ENCODE measurements around the gene SPIRE1.
A peak's percentile ranks its signal among the peaks of the same experiment; 100 is the strongest.

Gene SPIRE1

DNA sequence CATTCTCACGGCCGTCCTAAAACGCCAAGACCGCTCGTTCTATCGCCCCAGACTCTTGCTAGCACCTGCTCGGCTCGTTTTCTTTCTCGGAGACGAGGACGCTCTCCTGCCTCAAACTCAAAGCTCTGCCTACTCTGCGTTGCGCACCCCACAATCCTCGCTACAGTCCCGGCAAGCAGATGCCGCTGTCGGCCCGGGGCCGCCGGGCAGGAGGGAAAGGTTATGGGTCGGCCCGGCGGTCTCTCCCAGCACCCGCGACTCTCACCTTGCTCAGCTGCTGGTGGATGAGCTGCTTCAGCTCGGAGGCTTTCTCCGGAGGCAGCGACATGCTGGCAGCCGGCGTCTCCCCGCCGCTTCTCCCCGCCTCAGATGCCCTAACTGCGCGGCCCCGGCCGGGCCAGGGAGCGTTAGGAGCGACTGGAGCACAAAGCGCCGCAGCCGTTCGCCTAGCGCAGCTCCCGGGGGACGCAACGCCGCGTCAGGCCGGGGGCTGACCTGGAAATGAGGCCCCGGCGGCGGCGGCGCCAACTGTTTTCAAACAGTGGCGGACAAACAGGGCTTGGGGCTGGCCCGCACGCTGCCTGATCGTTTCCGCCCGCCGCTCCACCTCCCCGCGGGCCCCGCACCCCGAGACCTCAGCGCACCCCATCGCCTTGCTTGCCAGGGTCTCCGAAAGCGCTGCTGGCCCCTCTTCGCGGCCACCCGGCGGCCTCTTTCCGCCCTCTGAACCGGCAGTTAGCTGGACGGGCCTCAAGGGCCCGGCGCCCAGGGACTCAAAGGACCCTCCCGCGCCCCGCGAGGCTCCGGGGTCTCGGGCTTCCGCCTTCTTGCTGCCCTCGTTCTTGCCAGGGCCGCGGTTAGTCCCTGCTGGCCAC lies 44.6 kb upstream of the SPIRE1 start, which contains the start of the genes CEP76 and PSMG2:
Gene CEP76, minus strand, starts transcription at position 503 of the 875 bp plus-strand sequence. Its CDS starts 175 bp downstream, at position 328.
Gene PSMG2, plus strand, starts transcription at position 822 of the 875 bp plus-strand sequence. CDS start 66 bp downstream, outside the sequence.
- peak; percentile 94 for ATAC-seq
- no peak for TF ChIP-seq ZC3H10 (CRISPR knock-in tag; IDR thresholded peaks at IDR 0.05)
- TF ChIP-seq, protein P1, sequence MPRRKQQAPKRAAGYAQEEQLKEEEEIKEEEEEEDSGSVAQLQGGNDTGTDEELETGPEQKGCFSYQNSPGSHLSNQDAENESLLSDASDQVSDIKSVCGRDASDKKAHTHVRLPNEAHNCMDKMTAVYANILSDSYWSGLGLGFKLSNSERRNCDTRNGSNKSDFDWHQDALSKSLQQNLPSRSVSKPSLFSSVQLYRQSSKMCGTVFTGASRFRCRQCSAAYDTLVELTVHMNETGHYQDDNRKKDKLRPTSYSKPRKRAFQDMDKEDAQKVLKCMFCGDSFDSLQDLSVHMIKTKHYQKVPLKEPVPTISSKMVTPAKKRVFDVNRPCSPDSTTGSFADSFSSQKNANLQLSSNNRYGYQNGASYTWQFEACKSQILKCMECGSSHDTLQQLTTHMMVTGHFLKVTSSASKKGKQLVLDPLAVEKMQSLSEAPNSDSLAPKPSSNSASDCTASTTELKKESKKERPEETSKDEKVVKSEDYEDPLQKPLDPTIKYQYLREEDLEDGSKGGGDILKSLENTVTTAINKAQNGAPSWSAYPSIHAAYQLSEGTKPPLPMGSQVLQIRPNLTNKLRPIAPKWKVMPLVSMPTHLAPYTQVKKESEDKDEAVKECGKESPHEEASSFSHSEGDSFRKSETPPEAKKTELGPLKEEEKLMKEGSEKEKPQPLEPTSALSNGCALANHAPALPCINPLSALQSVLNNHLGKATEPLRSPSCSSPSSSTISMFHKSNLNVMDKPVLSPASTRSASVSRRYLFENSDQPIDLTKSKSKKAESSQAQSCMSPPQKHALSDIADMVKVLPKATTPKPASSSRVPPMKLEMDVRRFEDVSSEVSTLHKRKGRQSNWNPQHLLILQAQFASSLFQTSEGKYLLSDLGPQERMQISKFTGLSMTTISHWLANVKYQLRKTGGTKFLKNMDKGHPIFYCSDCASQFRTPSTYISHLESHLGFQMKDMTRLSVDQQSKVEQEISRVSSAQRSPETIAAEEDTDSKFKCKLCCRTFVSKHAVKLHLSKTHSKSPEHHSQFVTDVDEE (CRISPR knock-in tag; IDR thresholded peaks at IDR 0.05), result 0 out of 2 replicates have a peak, but pooled peaks have one; percentile 14
- TF ChIP-seq, protein P2, sequence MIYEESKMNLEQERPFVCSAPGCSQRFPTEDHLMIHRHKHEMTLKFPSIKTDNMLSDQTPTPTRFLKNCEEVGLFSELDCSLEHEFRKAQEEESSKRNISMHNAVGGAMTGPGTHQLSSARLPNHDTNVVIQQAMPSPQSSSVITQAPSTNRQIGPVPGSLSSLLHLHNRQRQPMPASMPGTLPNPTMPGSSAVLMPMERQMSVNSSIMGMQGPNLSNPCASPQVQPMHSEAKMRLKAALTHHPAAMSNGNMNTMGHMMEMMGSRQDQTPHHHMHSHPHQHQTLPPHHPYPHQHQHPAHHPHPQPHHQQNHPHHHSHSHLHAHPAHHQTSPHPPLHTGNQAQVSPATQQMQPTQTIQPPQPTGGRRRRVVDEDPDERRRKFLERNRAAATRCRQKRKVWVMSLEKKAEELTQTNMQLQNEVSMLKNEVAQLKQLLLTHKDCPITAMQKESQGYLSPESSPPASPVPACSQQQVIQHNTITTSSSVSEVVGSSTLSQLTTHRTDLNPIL (CRISPR knock-in tag; IDR thresholded peaks at IDR 0.05; ENCODE audit: low read depth), result no peak
- TF ChIP-seq BACH2 (CRISPR knock-in tag; IDR thresholded peaks at IDR 0.05; ENCODE audit: borderline replicate concordance), result no peak
- no peak for TF ChIP-seq ISL1 (CRISPR knock-in tag; IDR thresholded peaks at IDR 0.05)
- TF ChIP-seq TCF4 (CRISPR knock-in tag; IDR thresholded peaks at IDR 0.05; ENCODE audit: borderline replicate concordance), result no peak

DNA sequence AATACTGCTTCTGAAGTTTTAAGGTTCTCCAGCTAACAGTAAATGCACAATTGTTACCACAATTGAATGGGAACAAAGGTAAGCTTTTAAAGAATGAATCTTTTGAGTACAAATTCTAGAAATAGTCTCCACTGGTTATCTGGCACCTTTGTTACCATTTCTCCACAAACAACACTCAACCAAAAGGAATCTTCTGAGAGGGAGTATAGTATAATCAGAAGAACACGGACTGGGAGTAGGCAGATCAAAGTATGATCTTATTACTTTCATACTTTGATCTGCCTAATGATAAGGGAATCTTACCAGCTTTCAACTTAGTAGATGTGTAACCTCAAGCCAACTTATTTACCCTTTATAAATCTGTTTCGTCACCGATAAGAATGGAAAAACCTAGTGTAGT lies 43.3 kb upstream of the SPIRE1 start:
- TF ChIP-seq, protein P1 (CRISPR knock-in tag; IDR thresholded peaks at IDR 0.05), result no peak
- TF ChIP-seq RARB (CRISPR knock-in tag; IDR thresholded peaks at IDR 0.05), result no peak
- no peak for TF ChIP-seq ISL1 (CRISPR knock-in tag; IDR thresholded peaks at IDR 0.05)
- no peak for TF ChIP-seq BACH2 (CRISPR knock-in tag; IDR thresholded peaks at IDR 0.05; ENCODE audit: borderline replicate concordance)
- no peak for ATAC-seq

DNA sequence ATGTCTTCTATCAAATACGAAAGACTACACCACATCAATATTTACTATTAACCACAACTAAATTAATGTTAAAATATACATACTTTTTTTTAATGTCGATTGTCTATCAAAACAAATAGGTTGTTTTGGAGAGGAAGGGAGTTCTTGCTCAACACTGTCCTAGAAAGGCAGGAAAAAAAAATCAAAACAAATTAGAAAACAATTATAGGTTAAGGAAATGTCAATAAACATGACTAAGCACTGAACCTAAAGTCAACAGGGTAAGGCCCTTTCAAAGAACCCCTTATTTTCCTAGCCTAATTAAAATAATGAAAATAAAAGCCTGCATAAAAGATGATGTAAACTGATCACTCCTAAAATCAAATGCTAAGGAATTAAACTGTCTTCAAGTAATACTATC lies 41.8 kb upstream of the SPIRE1 start:
- no peak for TF ChIP-seq ISL1 (CRISPR knock-in tag; IDR thresholded peaks at IDR 0.05)
- TF ChIP-seq ZNF8 (CRISPR knock-in tag; IDR thresholded peaks at IDR 0.05), result no peak
- TF ChIP-seq, protein P2 (CRISPR knock-in tag; IDR thresholded peaks at IDR 0.05; ENCODE audit: low read depth), result no peak
- no peak for TF ChIP-seq CSDC2 (CRISPR knock-in tag; IDR thresholded peaks at IDR 0.05)
- TF ChIP-seq, protein P3, sequence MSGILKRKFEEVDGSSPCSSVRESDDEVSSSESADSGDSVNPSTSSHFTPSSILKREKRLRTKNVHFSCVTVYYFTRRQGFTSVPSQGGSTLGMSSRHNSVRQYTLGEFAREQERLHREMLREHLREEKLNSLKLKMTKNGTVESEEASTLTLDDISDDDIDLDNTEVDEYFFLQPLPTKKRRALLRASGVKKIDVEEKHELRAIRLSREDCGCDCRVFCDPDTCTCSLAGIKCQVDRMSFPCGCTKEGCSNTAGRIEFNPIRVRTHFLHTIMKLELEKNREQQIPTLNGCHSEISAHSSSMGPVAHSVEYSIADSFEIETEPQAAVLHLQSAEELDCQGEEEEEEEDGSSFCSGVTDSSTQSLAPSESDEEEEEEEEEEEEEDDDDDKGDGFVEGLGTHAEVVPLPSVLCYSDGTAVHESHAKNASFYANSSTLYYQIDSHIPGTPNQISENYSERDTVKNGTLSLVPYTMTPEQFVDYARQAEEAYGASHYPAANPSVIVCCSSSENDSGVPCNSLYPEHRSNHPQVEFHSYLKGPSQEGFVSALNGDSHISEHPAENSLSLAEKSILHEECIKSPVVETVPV (CRISPR knock-in tag; IDR thresholded peaks at IDR 0.05), result no peak
- TF ChIP-seq RARB (CRISPR knock-in tag; IDR thresholded peaks at IDR 0.05), result no peak
- TF ChIP-seq, protein P1 (CRISPR knock-in tag; IDR thresholded peaks at IDR 0.05), result no peak
- no peak for TF ChIP-seq ARNTL (CRISPR knock-in tag; IDR thresholded peaks at IDR 0.05; ENCODE audit: borderline replicate concordance, low read depth)
- TF ChIP-seq ZNF565 (CRISPR knock-in tag; conservative IDR thresholded peaks at IDR 0.05; ENCODE audit: low read depth), result no peak
- TF ChIP-seq, protein P4, sequence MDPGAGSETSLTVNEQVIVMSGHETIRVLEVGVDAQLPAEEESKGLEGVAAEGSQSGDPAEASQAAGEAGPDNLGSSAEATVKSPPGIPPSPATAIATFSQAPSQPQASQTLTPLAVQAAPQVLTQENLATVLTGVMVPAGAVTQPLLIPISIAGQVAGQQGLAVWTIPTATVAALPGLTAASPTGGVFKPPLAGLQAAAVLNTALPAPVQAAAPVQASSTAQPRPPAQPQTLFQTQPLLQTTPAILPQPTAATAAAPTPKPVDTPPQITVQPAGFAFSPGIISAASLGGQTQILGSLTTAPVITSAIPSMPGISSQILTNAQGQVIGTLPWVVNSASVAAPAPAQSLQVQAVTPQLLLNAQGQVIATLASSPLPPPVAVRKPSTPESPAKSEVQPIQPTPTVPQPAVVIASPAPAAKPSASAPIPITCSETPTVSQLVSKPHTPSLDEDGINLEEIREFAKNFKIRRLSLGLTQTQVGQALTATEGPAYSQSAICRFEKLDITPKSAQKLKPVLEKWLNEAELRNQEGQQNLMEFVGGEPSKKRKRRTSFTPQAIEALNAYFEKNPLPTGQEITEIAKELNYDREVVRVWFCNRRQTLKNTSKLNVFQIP (CRISPR knock-in tag; IDR thresholded peaks at IDR 0.05; ENCODE audit: borderline replicate concordance, low read depth), result no peak
- no peak for TF ChIP-seq TCF4 (CRISPR knock-in tag; IDR thresholded peaks at IDR 0.05; ENCODE audit: borderline replicate concordance)
- TF ChIP-seq TOX (CRISPR knock-in tag; IDR thresholded peaks at IDR 0.05; ENCODE audit: borderline replicate concordance), result no peak
- no peak for TF ChIP-seq ZNF70 (CRISPR knock-in tag; IDR thresholded peaks at IDR 0.05)

More for the DNA sequence above, 41.8 kb upstream of the SPIRE1 start:
- no peak for ATAC-seq
